AG04449 (cell line): ENCODE data around the gene SEC11A.
A peak's percentile ranks its signal among the peaks of the same experiment; 100 is the strongest.

Experiments used
- CTCF ChIA-PET: fragments of 350-600 bp; formaldehyde crosslinking; extraction: SDS; loops from one replicate; lab custom pipeline; 2021; ENCODE audit warnings: antibody characterized with exemption; lab: Yijun Ruan, JAX
- POLR2A ChIA-PET: fragments of 400-600, 350-600 bp; formaldehyde crosslinking; extraction: SDS; loops from one replicate; lab custom pipeline; 2020; ENCODE audit warnings: antibody characterized with exemption, inconsistent platforms; lab: Yijun Ruan, JAX
- DNase-seq: peaks from one replicate; pipeline ENCODE4 v3.0.0-alpha.2; 2010; ENCODE audit warnings: low read depth, low spot score
- H3K4me3 ChIP-seq: 2 replicates; pipeline ENCODE4 v1.5.1; 2011; ENCODE audit warnings: low read depth, mild to moderate bottlenecking, control low read depth, low read length
- TF ChIP-seq, protein P1 (sequence below): IDR thresholded peaks from one replicate; pipeline ENCODE4 v1.5.1; 2011; ENCODE audit warnings: mild to moderate bottlenecking, moderate library complexity, low read length, control low read depth, inconsistent platforms; ENCODE audit not compliant: insufficient read depth; ENCODE audit errors: missing control alignments

SEC11A gene

DNA sequence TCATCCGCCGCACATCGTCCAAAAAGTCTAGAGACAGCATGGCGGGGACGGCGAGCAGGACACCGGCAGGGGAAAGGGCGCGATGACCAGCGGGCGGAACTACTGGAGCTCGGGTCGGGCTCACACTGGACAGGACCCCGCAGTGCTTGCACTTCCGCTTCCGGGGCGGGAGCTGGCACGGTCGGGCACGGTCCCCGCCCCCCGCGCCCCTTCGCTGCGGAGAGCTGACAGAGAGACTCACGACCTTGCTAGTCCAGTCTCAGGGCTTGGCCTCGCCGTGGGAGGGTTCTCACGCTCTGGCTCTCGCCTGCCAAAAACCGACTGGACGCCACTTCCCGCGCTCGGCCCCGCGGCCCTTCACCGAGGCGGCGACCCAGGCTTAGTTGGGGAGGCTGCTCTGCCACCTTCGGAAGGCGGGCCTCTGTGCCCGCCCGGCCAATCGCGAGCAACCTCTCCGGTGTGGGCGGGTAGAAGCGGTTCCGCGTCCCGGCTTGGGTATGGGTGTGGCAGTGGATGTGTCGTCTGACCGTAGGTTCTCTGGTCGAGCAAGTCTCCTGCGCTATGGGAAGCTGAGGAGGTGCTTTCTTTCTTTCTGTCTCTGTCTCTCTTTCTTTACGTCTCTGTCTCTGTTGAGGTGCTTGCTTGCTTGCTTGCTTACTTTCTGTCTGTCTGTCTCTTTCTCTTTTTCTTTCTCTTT is at the start of gene SEC11A:
TSS of gene SEC11A (minus strand) at position 104 of the 697 bp plus-strand sequence. CDS start at position 40, 64 bp downstream.
- H3K4me3 ChIP-seq: peak within 1 kb of the TSS; percentile 97
- TF ChIP-seq, protein P1, sequence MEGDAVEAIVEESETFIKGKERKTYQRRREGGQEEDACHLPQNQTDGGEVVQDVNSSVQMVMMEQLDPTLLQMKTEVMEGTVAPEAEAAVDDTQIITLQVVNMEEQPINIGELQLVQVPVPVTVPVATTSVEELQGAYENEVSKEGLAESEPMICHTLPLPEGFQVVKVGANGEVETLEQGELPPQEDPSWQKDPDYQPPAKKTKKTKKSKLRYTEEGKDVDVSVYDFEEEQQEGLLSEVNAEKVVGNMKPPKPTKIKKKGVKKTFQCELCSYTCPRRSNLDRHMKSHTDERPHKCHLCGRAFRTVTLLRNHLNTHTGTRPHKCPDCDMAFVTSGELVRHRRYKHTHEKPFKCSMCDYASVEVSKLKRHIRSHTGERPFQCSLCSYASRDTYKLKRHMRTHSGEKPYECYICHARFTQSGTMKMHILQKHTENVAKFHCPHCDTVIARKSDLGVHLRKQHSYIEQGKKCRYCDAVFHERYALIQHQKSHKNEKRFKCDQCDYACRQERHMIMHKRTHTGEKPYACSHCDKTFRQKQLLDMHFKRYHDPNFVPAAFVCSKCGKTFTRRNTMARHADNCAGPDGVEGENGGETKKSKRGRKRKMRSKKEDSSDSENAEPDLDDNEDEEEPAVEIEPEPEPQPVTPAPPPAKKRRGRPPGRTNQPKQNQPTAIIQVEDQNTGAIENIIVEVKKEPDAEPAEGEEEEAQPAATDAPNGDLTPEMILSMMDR: no peak
- POLR2A ChIA-PET: interaction anchor here (0.6 to 2.0 kb wide), 15 partner anchors 10 to 196 kb away, joined by 3 to 18 read pairs (median 4); partner anchors contain the start of genes NMB and WDR73
- CTCF ChIA-PET: interaction anchor here (0.6 to 1.7 kb wide), 6 partner anchors 9 to 303 kb away, joined by 3 to 11 read pairs (median 4); partner anchors contain the start of gene NMB
- no peak for DNase-seq

DNA sequence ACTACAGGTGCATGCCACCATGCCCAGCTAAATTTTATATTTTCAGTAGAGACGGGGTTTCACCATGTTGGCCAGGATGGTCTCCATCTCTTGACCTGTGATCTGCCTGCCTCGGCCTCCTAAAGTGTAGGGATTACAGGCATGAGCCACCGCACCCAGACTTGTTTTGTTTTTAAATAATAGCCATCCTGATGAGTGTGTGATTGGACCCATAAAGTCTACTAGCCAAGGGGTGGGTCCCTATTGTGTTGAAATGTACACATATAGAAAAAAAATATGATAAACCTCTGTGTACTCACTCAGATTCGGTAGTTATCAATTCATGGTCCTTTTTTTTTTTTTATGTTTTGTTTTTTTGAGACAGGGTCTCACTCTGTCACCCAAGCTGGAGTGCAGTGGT is 49.7 kb upstream of the SEC11A start:
- TF ChIP-seq, protein P1: no peak
- H3K4me3 ChIP-seq: no peak overlapping the region
- no peak for DNase-seq
- ChIA-PET CTCF (no interaction called here), POLR2A (no interaction called here)

DNA sequence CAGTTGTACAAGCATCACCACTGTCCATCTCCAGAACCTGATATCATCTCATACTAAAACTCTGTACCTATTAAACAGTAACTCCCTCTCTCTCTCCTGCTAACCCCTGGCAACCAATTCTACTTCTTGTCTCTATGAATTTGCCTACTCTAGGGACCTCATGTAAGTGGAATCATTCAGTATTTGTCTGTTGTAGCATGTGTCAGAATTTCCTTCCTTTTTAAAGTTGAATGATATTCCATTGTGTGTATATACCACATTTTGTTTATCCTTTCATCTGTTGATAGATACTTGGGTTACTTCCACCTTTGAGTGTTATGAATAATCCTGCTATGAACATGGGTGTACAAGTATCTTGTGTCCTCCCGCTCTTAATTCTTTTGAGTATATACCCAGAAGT is 49.0 kb upstream of the SEC11A start:
- DNase-seq: no peak
- ChIA-PET POLR2A (no interaction called here), CTCF (no interaction called here)
- TF ChIP-seq, protein P1: no peak
- H3K4me3 ChIP-seq: no peak overlapping the region

DNA sequence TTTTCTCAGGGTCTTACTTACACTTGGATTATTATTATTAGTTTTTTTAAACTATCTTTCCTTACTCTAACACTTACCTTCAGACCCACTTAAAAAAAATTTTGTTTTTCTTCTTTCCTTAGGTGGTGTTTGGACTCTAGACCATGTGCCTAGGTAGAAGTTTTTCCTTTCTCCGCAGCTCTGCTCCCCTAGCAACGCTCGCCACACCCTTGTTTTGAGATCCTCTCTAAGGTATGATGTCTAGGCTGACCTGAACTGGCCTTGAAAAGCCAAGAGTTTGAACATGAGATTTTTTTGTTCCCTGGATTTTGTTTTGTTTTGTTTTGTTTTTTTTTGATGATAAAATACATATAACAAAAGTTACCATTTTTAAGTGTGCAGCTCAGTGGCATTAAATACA is 48.6 kb upstream of the SEC11A start:
- POLR2A ChIA-PET: no interaction called here
- no peak overlapping the region for H3K4me3 ChIP-seq
- no peak for DNase-seq
- CTCF ChIA-PET: no interaction called here
- TF ChIP-seq, protein P1: no peak

DNA sequence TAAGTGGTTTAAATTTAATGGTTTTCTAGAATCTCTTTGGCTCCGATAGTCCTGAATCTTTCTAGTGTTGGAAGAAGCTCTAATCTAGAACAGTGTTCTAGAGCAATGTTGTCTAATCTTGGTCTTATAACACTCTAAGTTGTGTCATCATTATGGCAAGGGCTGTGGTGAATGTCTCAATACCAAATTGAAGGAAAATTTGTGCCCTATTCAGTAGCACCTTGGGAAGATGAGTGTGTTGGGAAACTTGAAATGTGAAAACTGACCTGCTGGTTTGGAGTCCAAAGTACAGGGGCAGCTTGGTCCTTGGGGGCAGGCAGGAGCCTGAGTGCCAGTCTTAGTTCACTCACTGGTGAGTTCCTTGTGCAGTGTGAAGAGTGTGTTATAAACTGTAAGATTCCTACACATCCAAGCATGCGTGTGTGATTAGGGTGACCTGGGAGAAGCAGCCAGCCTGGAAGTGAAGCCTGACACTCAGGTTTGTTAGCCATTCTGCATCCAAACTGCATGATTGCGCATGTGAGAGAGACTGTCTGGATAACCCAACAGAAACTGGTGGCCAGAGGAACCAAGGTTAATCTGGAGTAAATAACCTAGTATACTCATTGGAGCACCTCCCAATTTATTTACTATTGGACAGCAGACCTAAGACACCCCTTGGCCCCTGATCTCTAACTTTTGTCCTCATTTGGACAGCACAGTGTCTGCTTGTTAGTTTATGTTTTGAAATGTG is 47.1 kb upstream of the SEC11A start:
- H3K4me3 ChIP-seq: no peak overlapping the region
- no peak for DNase-seq
- TF ChIP-seq, protein P1: no peak
- ChIA-PET POLR2A (no interaction called here), CTCF (no interaction called here)

DNA sequence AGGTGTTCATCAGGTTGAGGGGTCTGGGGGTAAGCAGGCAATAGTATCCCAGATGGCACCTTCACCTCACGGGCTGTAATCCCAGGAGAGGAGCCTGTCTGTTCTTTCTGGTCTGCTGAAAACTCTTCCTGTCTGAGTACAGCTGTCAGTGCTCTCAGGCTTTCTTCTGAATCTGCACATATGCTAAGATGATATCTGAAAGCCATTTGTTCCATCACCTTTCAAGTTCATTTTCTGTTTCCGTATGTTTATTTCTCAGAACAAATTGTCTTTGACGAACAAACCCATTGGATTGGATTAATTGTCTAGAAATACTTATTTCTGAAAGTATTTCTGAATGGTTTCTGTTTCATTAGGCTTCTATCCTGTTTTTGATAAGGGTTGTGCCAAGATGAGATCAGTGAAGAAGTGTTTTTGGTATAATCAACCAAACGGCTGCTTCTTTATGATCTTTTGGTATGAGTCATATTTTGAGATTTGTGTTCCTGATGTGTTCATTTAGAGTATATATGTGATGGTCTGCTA is 45.7 kb upstream of the SEC11A start:
- CTCF ChIA-PET: no interaction called here
- DNase-seq: no peak
- TF ChIP-seq, protein P1: no peak
- POLR2A ChIA-PET: no interaction called here
- no peak overlapping the region for H3K4me3 ChIP-seq
